HG03135 (cell line): ENCODE results near the gene EVA1C.
"Not testable (repeated sequence)": the region's sequence is repeated elsewhere in the genome, so short reads cannot be mapped to it uniquely, and the experiment has no call there.

ENCODE experiments used
- ATAC-seq: cut with Tn5 transposase; IDR thresholded peaks from one replicate; pipeline ENCODE4 v1.9.1; 2021; ENCODE audit warnings: mild to moderate bottlenecking, moderate library complexity; ENCODE audit not compliant: unreplicated experiment

EVA1C gene

GRCh38 chr21:32558106-32558505 lies 145.6 kb downstream of the EVA1C start:
- no peak for ATAC-seq

- ATAC-seq: no peak
Observed at GRCh38 chr21:32559006-32559610, 146.6 kb downstream of the EVA1C start.

GRCh38 chr21:32560896-32561295 lies 148.4 kb downstream of the EVA1C start:
- ATAC-seq: no peak

GRCh38 chr21:32561476-32561875 lies 149.0 kb downstream of the EVA1C start:
- not testable (repeated sequence) for ATAC-seq

GRCh38 chr21:32562426-32562825 lies 149.9 kb downstream of the EVA1C start:
- ATAC-seq: no peak

- ATAC-seq: no peak
Observed at GRCh38 chr21:32562915-32563314, 150.4 kb downstream of the EVA1C start.
